A549 (cell line): ENCODE measurements around the gene BCLAF1. TPM values are rescaled to one million over a fixed set of nuclear protein-coding genes. Genes with fewer than 3 reads are reported as not detected.

Experiments used
- ATAC-seq, 2 experiments: fragments of 200-7000 bp in 1 of 2; fragments of >200 bp in 1 of 2; cut with Nextera tagmentation in 1 of 2; cut with Tn5 transposase in 1 of 2; 3 replicates each; pipeline versions ENCODE4 v1.8.0 to v1.9.1; 2018 to 2020; ENCODE audit warnings: mild to moderate bottlenecking in 1 of 2, moderate library complexity in 1 of 2
- CTCF ChIA-PET: fragments of 300-600 bp; sonication (Branson Sonifier 250); formaldehyde crosslinking; extraction: SDS; loops from one replicate; lab custom pipeline; 2021; ENCODE audit warnings: antibody characterized with exemption, inconsistent platforms; lab: Yijun Ruan, JAX
- POLR2A ChIA-PET: fragments of 350-600 bp; formaldehyde crosslinking; extraction: SDS; loops from one replicate; lab custom pipeline; 2021; ENCODE audit warnings: antibody characterized with exemption, inconsistent platforms; lab: Yijun Ruan, JAX
- DNase-seq, 2 experiments: peaks; one replicate each; pipeline versions ENCODE4 v3.0.0 to v3.0.0-alpha.2; 2011 to 2016; ENCODE audit warnings: low read depth in 1 of 2, low spot score in 1 of 2
- FAIRE-seq: peaks from 2 replicates; lab custom pipeline; 2011; peaks lifted over from hg19 to GRCh38; lab: Jason Lieb, UNC
- H3K27ac ChIP-seq, 2 experiments: fragments of >200 bp; sonication (Bioruptor Twin); formaldehyde crosslinking; 3 replicates each; pipeline ENCODE4 v1.5.1; 2016 to 2017
- H3K4me1 ChIP-seq: fragments of >200 bp; sonication (Bioruptor Twin); formaldehyde crosslinking; 3 replicates; pipeline ENCODE4 v1.6.1; 2016
- H3K4me2 ChIP-seq: fragments of >200 bp; sonication (Bioruptor Twin); formaldehyde crosslinking; 3 replicates; pipeline ENCODE4 v1.6.1; 2016
- H3K4me3 ChIP-seq: fragments of >200 bp; sonication (Bioruptor Twin); formaldehyde crosslinking; 3 replicates; pipeline ENCODE4 v1.5.1; 2016
- H3K9me3 ChIP-seq: fragments of >200 bp; sonication (Bioruptor Twin); formaldehyde crosslinking; 3 replicates; pipeline ENCODE4 v1.6.1; 2016
- CBX2 ChIP-seq: fragments of 200-600 bp; sonication (generic); IDR thresholded peaks from 2 replicates; pipeline ENCODE4 v1.6.1; 2016; ENCODE audit warnings: low read depth, mild to moderate bottlenecking, borderline replicate concordance
- CBX8 ChIP-seq: fragments of 200-600 bp; sonication (generic); IDR thresholded peaks from 2 replicates; pipeline ENCODE4 v1.6.1; 2016
- CHD4 ChIP-seq: fragments of 200-600 bp; sonication (generic); IDR thresholded peaks from 2 replicates; pipeline ENCODE4 v1.6.1; 2016; ENCODE audit warnings: antibody characterized with exemption, mild to moderate bottlenecking, borderline replicate concordance
- CTCF ChIP-seq: fragments of >200 bp; sonication (Bioruptor Twin); formaldehyde crosslinking; IDR thresholded peaks from 3 replicates; pipeline ENCODE4 v1.5.1; 2016
- E2F6 ChIP-seq: IDR thresholded peaks from 2 replicates; pipeline ENCODE4 v1.6.1; 2012; ENCODE audit warnings: low read depth, borderline replicate concordance
- FOSB ChIP-seq: fragments of 250-450 bp; sonication (Bioruptor Pico); IDR thresholded peaks from 2 replicates; pipeline ENCODE4 v1.5.0; 2020; ENCODE audit warnings: mild to moderate bottlenecking, moderate library complexity
- FOXS1 ChIP-seq: fragments of 250-450 bp; sonication (Bioruptor Pico); IDR thresholded peaks from 2 replicates; pipeline ENCODE4 v1.5.0; 2020; ENCODE audit warnings: mild to moderate bottlenecking, moderate library complexity
- HDAC2 ChIP-seq: fragments of 200-600 bp; sonication (generic); IDR thresholded peaks from 2 replicates; pipeline ENCODE4 v1.6.1; 2016
- HES2 ChIP-seq: fragments of >200 bp; sonication (Bioruptor Twin); formaldehyde crosslinking; IDR thresholded peaks from 2 replicates; pipeline ENCODE4 v1.6.1; 2016
- HMGXB4 ChIP-seq: fragments of 250-450 bp; sonication (Bioruptor Pico); IDR thresholded peaks from 2 replicates; pipeline ENCODE4 v1.5.0; 2021; ENCODE audit warnings: mild to moderate bottlenecking, moderate library complexity, borderline replicate concordance
- HOXA7 ChIP-seq: fragments of 250-450 bp; sonication (Bioruptor Pico); IDR thresholded peaks from 2 replicates; pipeline ENCODE4 v1.5.0; 2020; ENCODE audit warnings: mild to moderate bottlenecking, moderate library complexity
- HOXB13 ChIP-seq: fragments of 250-450 bp; sonication (Bioruptor Pico); IDR thresholded peaks from 2 replicates; pipeline ENCODE4 v1.5.0; 2020; ENCODE audit warnings: low read depth, mild to moderate bottlenecking, moderate library complexity
- HOXB5 ChIP-seq: fragments of 250-450 bp; sonication (Bioruptor Pico); IDR thresholded peaks from 2 replicates; pipeline ENCODE4 v1.5.0; 2020; ENCODE audit warnings: mild to moderate bottlenecking, moderate library complexity
- KDM5A ChIP-seq: fragments of 200-600 bp; sonication (generic); IDR thresholded peaks from 2 replicates; pipeline ENCODE4 v1.6.1; 2016; ENCODE audit warnings: antibody characterized with exemption, mild to moderate bottlenecking
- NPAS2 ChIP-seq: fragments of 250-450 bp; sonication (Bioruptor Pico); IDR thresholded peaks from 2 replicates; pipeline ENCODE4 v1.8.0; 2022; ENCODE audit warnings: mild to moderate bottlenecking, moderate library complexity, borderline replicate concordance
- PHF8 ChIP-seq: fragments of 200-600 bp; sonication (generic); IDR thresholded peaks from 2 replicates; pipeline ENCODE4 v1.6.1; 2016; ENCODE audit warnings: low read depth, mild to moderate bottlenecking, antibody characterized with exemption, moderate library complexity, borderline replicate concordance
- POLR2A ChIP-seq: IDR thresholded peaks from 2 replicates; pipeline ENCODE4 v1.6.1; 2012; ENCODE audit warnings: mild to moderate bottlenecking, low read length
- RNF2 ChIP-seq: fragments of 200-600 bp; sonication (generic); IDR thresholded peaks from 2 replicates; pipeline ENCODE4 v1.6.1; 2016; ENCODE audit warnings: low read depth, mild to moderate bottlenecking, antibody characterized with exemption, moderate library complexity, borderline replicate concordance
- SREBF2 ChIP-seq: fragments of 450-650 bp; IDR thresholded peaks from 2 replicates; pipeline ENCODE4 v1.6.1; 2014; ENCODE audit warnings: mild to moderate bottlenecking, moderate library complexity
- TFCP2L1 ChIP-seq: fragments of 250-450 bp; sonication (Bioruptor Pico); IDR thresholded peaks from 2 replicates; pipeline ENCODE4 v1.5.0; 2021; ENCODE audit warnings: mild to moderate bottlenecking
- ZNF302 ChIP-seq: fragments of 250-450 bp; sonication (Bioruptor Pico); IDR thresholded peaks from 2 replicates; pipeline ENCODE4 v1.9.0; 2021; ENCODE audit warnings: inconsistent platforms, mild to moderate bottlenecking, moderate library complexity
- WGBS: methylation state at CpG from one replicate; pipeline ENCODE4 v1.1.6; 2017; ENCODE audit errors: missing lambda C conversion rate; 5-methylcytosine and 5-hydroxymethylcytosine counted together
- polyA plus RNA-seq, 4 experiments: library from polyadenylated mRNA; depleted of rRNA in 3 of 4; stranded (reverse); fragments of >200 nt; fragmentation: RNase III in 1 of 4; extraction: RNeasy Plus Mini Kit Qiagen cat#74134 plus additional on column Dnase treatment in 1 of 4; gene quantifications; 2 replicates in 3 of 4; 3 replicates in 1 of 4; pipeline ENCODE4 v1.2.3, GENCODE V29; 2011 to 2017

Gene BCLAF1
- polyA plus RNA-seq, 2 of the 4 experiments (the other 2 are of a cell fraction) = 96.0 to 122 TPM

GRCh38 chr6:136210398-136211165 is 79.1 kb downstream of the BCLAF1 start:
- Histone ChIP-seq H3K9me3 (no peaks in the 10 kb centered on the region), H3K4me3 (no peak overlapping the region), H3K27ac (no peak overlapping the region), H3K4me1 (no peaks in the 10 kb centered on the region), H3K4me2 (no peak overlapping the region)
- 83% methylated on average over 13 of the region's 13 CpGs for WGBS
- ChIA-PET CTCF (interaction anchor here (0.8 kb wide), 1 partner anchor 16 kb away, joined by 3 read pairs; no protein-coding TSS in a partner anchor), POLR2A (no interaction called here)
- DNase-seq (no peak), ATAC-seq (no peak)
- TF ChIP-seq KDM5A (no peak), NPAS2 (no peak), POLR2A (no peak), CTCF (no peak), ZNF302 (CRISPR knock-in tag) (no peak), RNF2 (no peak), HOXB13 (CRISPR knock-in tag) (no peak), FOXS1 (CRISPR knock-in tag) (no peak), HES2 (no peak), SREBF2 (no peak), CHD4 (no peak), TFCP2L1 (CRISPR knock-in tag) (no peak), CBX2 (no peak), HOXA7 (CRISPR knock-in tag) (no peak), FOSB (CRISPR knock-in tag) (no peak)
- TF ChIP-seq, all 56 proteins: peak for 0
- no peak for FAIRE-seq

GRCh38 chr6:136209496-136209895 is 80.2 kb downstream of the BCLAF1 start:
- no peaks in the 10 kb centered on the region for H3K9me3 ChIP-seq
- H3K4me3 ChIP-seq = no peak overlapping the region
- 83% methylated on average over 2 of the region's 2 CpGs for WGBS
- no peak overlapping the region for H3K4me2 ChIP-seq
- TF ChIP-seq HMGXB4 (CRISPR knock-in tag) = no peak
- no peak for TF ChIP-seq CBX8
- no peak for TF ChIP-seq HDAC2
- TF ChIP-seq PHF8 = no peak
- TF ChIP-seq E2F6 = no peak
- no peak for TF ChIP-seq HOXB5
- H3K27ac ChIP-seq = no peak overlapping the region
- FAIRE-seq = no peak
- ChIA-PET CTCF (interaction anchor here (0.8 kb wide), 1 partner anchor 15 kb away, joined by 3 read pairs; no protein-coding TSS in a partner anchor), POLR2A (no interaction called here)
- H3K4me1 ChIP-seq = no peaks in the 10 kb centered on the region
- ATAC-seq = no peak
- no peak for DNase-seq
